ENCODE measurements around the gene PIP4K2A.

GRCh38 chr10:22683140-22683389 lies 31.3 kb downstream of the PIP4K2A start:
- TF ChIP-seq CEBPB (IDR thresholded peaks at IDR 0.05; ENCODE audit: low read depth, low read length): no peak
- no peak for TF ChIP-seq CTCF (IDR thresholded peaks at IDR 0.05; ENCODE audit: control extremely low read depth in 1 of 3, insufficient read depth in 1 of 3, low read depth in 1 of 3, low read length in 3 of 3)
- no peak for TF ChIP-seq TAF1 (IDR thresholded peaks at IDR 0.05; ENCODE audit: low read depth, low read length)
- no peak for TF ChIP-seq RAD21 (IDR thresholded peaks at IDR 0.05 in 1 of 2, conservative IDR thresholded peaks at IDR 0.05 in 1 of 2; ENCODE audit: low read depth in 2 of 2, low read length in 2 of 2)
- TF ChIP-seq POLR2A (IDR thresholded peaks at IDR 0.05; ENCODE audit: control extremely low read depth in 1 of 2, low read depth in 2 of 2, low read length in 2 of 2): no peak
- TF ChIP-seq SUZ12 (IDR thresholded peaks at IDR 0.05; ENCODE audit: low read length): no peak
- no peak for TF ChIP-seq RFX5 (IDR thresholded peaks at IDR 0.05; ENCODE audit: borderline replicate concordance, low read depth, low read length)
- no peak for TF ChIP-seq MAX (IDR thresholded peaks at IDR 0.05)

Measured in H1 (cell line).